WTC11 (cell line): ENCODE results near the gene EXOC4.

Experiments
- EMX1 ChIP-seq: fragments of 250-450 bp; sonication (Bioruptor Pico); IDR thresholded peaks from 2 replicates; pipeline ENCODE4 v1.8.0; 2021; ENCODE audit warnings: mild to moderate bottlenecking
- FOXJ3 ChIP-seq: sonication (generic); formaldehyde crosslinking; IDR thresholded peaks from 2 replicates; pipeline ENCODE4 v1.9.0; 2021; ENCODE audit warnings: missing genetic modification reagents, mild to moderate bottlenecking, borderline replicate concordance
- KAT7 ChIP-seq: sonication (generic); formaldehyde crosslinking; IDR thresholded peaks from 2 replicates; pipeline ENCODE4 v1.8.1; 2023; ENCODE audit warnings: missing genetic modification reagents, mild to moderate bottlenecking, borderline replicate concordance
- TEAD4 ChIP-seq: sonication (generic); formaldehyde crosslinking; IDR thresholded peaks from 2 replicates; pipeline ENCODE4 v1.8.0; 2022; ENCODE audit warnings: mild to moderate bottlenecking, missing genetic modification reagents
- TF ChIP-seq, protein P1 (sequence below): fragments of 200-600 bp; IDR thresholded peaks from 2 replicates; pipeline ENCODE4 v1.8.0; 2022; ENCODE audit warnings: antibody characterized with exemption
- TF ChIP-seq, protein P2 (sequence below): fragments of 250-450 bp; sonication (Bioruptor Pico); IDR thresholded peaks from 2 replicates; pipeline ENCODE4 v1.9.0; 2021; ENCODE audit warnings: mild to moderate bottlenecking
- TF ChIP-seq, protein P3 (sequence below): sonication (generic); formaldehyde crosslinking; IDR thresholded peaks from 2 replicates; pipeline ENCODE4 v1.8.1; 2023; ENCODE audit warnings: mild to moderate bottlenecking, missing genetic modification reagents
- TF ChIP-seq, protein P4 (sequence below): sonication (generic); formaldehyde crosslinking; IDR thresholded peaks from 2 replicates; pipeline ENCODE4 v1.8.0; 2022; ENCODE audit warnings: missing genetic modification reagents
- TF ChIP-seq, protein P5 (sequence below): sonication (generic); formaldehyde crosslinking; conservative IDR thresholded peaks from 2 replicates; pipeline ENCODE4 v1.8.1; 2022; ENCODE audit warnings: mild to moderate bottlenecking, missing genetic modification reagents
- TF ChIP-seq, protein P6 (sequence below): sonication (generic); formaldehyde crosslinking; IDR thresholded peaks from 2 replicates; pipeline ENCODE4 v1.8.1; 2022; ENCODE audit warnings: low read depth, missing genetic modification reagents, borderline replicate concordance
- TF ChIP-seq, protein P7 (sequence below): sonication (generic); formaldehyde crosslinking; IDR thresholded peaks from 2 replicates; pipeline ENCODE4 v1.8.0; 2022; ENCODE audit warnings: mild to moderate bottlenecking, missing genetic modification reagents

DNA sequence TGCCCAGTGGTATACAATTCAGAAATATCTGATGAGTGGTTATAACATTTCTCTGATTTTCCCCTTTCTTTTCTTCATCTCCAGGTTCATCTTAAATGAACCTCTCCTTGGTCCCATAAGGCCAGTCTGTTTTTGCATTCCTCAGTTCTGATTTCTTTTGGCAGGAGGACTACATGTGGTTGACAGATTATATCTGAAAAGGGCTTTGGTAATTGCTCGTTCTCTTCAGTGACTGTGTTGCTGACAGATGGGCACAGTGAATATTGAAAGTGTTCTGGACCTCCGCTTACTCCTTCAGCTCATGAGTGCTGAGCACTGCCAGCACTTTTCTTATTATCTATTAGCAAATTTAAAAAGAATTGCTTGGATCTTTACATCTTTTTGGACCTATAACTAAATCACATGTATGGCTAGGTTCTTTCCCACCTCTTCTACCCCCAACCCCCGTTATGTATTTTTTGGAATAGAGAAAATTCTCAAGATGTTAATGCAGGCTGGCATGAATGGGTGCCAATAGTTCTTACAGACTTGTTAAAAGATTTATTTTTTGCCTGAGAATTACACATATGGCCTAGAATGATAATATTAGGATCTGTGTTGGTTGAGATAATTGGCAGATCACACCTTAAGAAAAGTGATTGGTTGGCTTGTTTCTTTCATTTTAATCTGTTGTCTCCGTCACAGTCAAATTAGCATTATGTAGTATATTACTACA lies 323.0 kb downstream of the EXOC4 start:
- TF ChIP-seq, protein P1, sequence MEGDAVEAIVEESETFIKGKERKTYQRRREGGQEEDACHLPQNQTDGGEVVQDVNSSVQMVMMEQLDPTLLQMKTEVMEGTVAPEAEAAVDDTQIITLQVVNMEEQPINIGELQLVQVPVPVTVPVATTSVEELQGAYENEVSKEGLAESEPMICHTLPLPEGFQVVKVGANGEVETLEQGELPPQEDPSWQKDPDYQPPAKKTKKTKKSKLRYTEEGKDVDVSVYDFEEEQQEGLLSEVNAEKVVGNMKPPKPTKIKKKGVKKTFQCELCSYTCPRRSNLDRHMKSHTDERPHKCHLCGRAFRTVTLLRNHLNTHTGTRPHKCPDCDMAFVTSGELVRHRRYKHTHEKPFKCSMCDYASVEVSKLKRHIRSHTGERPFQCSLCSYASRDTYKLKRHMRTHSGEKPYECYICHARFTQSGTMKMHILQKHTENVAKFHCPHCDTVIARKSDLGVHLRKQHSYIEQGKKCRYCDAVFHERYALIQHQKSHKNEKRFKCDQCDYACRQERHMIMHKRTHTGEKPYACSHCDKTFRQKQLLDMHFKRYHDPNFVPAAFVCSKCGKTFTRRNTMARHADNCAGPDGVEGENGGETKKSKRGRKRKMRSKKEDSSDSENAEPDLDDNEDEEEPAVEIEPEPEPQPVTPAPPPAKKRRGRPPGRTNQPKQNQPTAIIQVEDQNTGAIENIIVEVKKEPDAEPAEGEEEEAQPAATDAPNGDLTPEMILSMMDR: no peak
- no peak for TF ChIP-seq EMX1 (CRISPR knock-in tag)
- TF ChIP-seq, protein P2, sequence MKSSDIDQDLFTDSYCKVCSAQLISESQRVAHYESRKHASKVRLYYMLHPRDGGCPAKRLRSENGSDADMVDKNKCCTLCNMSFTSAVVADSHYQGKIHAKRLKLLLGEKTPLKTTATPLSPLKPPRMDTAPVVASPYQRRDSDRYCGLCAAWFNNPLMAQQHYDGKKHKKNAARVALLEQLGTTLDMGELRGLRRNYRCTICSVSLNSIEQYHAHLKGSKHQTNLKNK (CRISPR knock-in tag): no peak
- no peak for TF ChIP-seq FOXJ3 (CRISPR knock-in tag)
- TF ChIP-seq, protein P3, sequence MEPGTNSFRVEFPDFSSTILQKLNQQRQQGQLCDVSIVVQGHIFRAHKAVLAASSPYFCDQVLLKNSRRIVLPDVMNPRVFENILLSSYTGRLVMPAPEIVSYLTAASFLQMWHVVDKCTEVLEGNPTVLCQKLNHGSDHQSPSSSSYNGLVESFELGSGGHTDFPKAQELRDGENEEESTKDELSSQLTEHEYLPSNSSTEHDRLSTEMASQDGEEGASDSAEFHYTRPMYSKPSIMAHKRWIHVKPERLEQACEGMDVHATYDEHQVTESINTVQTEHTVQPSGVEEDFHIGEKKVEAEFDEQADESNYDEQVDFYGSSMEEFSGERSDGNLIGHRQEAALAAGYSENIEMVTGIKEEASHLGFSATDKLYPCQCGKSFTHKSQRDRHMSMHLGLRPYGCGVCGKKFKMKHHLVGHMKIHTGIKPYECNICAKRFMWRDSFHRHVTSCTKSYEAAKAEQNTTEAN: no peak
- TF ChIP-seq, protein P4, sequence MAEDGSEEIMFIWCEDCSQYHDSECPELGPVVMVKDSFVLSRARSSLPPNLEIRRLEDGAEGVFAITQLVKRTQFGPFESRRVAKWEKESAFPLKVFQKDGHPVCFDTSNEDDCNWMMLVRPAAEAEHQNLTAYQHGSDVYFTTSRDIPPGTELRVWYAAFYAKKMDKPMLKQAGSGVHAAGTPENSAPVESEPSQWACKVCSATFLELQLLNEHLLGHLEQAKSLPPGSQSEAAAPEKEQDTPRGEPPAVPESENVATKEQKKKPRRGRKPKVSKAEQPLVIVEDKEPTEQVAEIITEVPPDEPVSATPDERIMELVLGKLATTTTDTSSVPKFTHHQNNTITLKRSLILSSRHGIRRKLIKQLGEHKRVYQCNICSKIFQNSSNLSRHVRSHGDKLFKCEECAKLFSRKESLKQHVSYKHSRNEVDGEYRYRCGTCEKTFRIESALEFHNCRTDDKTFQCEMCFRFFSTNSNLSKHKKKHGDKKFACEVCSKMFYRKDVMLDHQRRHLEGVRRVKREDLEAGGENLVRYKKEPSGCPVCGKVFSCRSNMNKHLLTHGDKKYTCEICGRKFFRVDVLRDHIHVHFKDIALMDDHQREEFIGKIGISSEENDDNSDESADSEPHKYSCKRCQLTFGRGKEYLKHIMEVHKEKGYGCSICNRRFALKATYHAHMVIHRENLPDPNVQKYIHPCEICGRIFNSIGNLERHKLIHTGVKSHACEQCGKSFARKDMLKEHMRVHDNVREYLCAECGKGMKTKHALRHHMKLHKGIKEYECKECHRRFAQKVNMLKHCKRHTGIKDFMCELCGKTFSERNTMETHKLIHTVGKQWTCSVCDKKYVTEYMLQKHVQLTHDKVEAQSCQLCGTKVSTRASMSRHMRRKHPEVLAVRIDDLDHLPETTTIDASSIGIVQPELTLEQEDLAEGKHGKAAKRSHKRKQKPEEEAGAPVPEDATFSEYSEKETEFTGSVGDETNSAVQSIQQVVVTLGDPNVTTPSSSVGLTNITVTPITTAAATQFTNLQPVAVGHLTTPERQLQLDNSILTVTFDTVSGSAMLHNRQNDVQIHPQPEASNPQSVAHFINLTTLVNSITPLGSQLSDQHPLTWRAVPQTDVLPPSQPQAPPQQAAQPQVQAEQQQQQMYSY (CRISPR knock-in tag): no peak
- TF ChIP-seq, protein P5, sequence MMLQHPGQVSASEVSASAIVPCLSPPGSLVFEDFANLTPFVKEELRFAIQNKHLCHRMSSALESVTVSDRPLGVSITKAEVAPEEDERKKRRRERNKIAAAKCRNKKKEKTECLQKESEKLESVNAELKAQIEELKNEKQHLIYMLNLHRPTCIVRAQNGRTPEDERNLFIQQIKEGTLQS (CRISPR knock-in tag): no peak
- TF ChIP-seq TEAD4 (CRISPR knock-in tag): no peak
- TF ChIP-seq KAT7: no peak
- TF ChIP-seq, protein P6, sequence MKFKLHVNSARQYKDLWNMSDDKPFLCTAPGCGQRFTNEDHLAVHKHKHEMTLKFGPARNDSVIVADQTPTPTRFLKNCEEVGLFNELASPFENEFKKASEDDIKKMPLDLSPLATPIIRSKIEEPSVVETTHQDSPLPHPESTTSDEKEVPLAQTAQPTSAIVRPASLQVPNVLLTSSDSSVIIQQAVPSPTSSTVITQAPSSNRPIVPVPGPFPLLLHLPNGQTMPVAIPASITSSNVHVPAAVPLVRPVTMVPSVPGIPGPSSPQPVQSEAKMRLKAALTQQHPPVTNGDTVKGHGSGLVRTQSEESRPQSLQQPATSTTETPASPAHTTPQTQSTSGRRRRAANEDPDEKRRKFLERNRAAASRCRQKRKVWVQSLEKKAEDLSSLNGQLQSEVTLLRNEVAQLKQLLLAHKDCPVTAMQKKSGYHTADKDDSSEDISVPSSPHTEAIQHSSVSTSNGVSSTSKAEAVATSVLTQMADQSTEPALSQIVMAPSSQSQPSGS (CRISPR knock-in tag): no peak
- TF ChIP-seq, protein P7, sequence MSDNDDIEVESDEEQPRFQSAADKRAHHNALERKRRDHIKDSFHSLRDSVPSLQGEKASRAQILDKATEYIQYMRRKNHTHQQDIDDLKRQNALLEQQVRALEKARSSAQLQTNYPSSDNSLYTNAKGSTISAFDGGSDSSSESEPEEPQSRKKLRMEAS (CRISPR knock-in tag): no peak
